NCI-H774 (cell line): Measurements from ENCODE around the gene SMYD2.

Source experiments
- DNase-seq: peaks from one replicate; lab custom pipeline; 2025; lab: John Stamatoyannopoulos, UW

The SMYD2 gene

DNA sequence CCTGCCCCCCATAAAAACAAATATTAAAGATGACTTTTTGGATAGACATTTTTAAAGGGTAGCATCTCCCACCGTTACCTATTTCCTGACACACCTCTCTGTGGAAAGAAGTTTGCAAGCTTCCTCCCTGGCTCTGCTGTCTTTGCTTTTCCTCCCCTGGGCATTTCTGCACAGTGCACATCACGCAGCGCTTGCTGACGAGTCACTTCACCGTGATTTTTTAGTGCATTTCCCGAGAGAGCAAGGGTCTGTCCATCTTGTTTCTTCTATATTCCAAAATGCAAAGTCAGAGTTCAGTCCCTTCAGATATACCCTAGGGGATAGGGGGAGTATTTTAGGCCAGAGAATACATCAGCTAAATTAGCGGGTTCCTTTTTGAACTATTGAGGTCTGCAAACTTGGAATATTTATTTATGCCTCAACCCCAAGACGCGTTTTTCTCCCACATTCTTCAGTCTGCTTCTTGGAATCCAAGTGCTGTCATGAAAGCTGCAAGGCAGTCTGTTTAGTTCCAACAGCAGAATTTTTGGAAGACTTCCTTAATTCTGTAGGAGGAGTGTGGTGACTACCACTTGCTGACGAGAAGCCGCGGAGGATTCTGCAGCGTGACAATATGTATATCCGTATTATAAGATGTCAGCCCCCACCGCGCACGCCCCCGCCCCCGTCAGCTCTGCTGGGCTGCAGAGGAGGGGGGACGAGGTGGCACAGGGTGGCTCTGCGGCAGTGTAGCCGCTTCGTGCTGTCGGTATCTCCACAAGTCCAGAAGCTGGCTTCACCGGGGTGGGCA, 22.4 kb downstream of the SMYD2 start:
- no peak for DNase-seq

- DNase-seq: no peak
Observed at GRCh38 chr1:214305164-214305751, 24.3 kb downstream of the SMYD2 start.

- DNase-seq: no peak
Observed at GRCh38 chr1:214306269-214306668, 25.3 kb downstream of the SMYD2 start.

- no peak for DNase-seq
Observed at GRCh38 chr1:214310010-214310409, 29.1 kb downstream of the SMYD2 start.

DNA sequence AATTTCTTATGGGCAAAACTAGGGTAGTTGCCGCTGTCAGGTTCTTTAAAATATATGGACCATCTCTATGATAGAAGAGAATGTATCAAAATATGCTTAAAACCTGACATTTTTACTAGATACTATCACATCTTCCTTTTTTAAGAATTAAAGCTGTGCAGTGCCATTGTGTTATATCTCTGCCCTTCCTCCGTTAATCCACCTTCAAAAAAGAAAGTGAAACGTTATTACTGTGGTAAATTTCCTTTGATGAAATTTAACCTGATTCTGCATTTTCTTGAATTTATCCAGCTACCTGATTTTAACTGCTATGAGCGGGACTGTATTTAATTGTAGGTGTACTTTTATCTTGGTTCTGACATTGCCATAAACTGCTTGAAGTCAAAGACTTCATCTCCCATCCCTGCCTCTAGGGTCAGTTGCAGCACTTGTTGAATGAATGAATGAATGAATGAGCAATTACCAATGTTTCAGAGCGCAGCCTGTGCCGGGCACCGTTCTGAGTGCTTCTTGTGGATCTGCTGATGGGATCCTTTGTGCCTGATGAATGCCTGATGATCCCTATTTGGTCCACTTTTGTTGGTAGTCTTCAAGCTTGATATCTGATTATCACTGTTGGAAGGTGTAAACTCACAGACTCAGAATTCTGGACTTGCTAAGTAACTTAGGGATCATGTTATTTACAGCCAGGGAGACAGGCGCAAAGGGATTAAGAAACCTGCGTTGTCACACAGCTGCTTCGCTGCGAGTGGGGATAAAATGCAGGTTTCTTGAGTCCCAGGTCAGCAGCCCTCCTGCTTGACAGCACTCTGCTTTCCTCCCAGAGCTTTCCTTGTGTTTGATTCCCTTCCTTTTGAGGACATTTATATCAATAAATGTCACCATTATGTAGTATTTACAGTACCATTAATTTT, 30.1 kb downstream of the SMYD2 start:
- no peak for DNase-seq

GRCh38 chr1:214312530-214313051, 31.6 kb downstream of the SMYD2 start:
- DNase-seq: no peak

GRCh38 chr1:214314178-214314843, 33.4 kb downstream of the SMYD2 start:
- no peak for DNase-seq

DNA sequence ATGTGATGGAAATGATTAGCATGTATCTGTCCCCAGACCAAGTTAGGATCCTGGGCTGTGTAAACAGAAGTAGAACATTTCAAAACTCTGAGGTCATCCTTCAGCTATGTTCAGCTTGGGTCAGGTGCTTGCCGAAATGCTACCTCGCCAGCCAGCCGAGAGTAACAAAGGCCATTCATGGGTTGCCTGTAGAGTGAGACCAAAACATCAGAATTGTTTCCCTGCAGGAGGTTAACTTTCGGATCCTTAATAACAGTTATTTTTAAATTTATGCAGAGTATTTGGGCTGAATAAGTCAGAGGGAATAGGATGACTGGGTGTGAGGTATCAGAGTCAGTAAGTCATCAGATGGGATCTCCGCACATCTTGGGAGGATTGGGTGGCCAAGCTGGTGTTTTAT, 35.6 kb downstream of the SMYD2 start:
- no peak for DNase-seq

- DNase-seq: no peak
Observed at GRCh38 chr1:214317300-214317699, 36.3 kb downstream of the SMYD2 start.

GRCh38 chr1:214317734-214318133, 36.8 kb downstream of the SMYD2 start:
- no peak for DNase-seq

DNA sequence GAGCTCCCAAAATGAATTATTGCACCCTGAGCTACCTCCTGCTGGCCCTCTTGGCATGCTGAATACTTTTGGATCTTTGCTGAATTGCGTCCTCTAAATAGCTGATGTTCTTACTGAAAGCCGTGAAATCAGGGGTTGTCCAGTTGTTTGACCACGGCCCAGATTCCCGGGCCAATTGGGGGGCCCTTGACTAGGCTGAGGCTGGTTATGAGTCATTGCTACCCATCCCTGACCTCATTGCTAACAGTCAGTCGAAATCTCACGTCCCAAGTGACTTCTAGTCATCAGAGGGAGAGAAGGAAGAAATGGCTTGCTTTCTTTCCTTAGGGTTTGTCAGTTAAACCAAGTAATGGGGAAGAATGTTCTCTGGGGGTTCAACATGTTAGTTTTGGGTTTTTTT, 37.4 kb downstream of the SMYD2 start:
- DNase-seq: no peak

DNA sequence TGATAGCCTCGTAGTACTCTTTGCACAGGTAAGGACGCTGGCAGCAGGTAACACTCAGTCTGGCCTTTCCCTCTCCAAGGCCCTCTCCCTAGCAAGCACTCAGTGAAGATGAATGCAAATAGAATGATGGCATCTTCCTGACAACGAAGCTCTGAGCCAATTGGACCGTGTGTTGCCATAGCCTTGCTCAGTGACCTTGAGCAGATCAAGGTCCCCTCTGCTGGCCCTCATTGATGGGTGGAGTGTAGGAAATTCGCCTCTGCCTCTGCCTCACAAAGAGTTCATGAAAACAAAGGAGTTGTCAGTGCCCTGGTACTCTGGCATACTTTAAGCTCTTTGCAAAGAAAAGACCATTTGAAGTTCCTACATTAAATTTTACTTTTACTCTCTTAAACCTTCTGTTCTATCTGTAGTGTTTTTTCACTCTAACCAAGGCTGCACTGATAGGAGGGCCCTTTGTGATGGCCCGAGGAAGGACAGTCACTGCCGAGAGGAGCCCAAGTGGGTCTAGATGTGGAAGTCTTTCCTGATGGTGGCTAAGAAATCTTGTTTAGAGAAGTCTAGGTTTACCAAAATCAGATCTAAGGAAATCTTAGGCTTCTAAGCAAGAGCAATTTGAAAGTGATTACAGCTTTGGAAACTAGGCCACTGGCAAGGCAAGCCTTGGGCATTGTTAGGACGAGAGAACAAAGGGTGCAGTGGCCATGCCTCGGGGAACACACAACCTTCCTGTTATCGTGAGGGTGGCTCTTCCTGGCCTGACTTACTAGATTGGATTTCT, 38.2 kb downstream of the SMYD2 start:
- DNase-seq: no peak

DNA sequence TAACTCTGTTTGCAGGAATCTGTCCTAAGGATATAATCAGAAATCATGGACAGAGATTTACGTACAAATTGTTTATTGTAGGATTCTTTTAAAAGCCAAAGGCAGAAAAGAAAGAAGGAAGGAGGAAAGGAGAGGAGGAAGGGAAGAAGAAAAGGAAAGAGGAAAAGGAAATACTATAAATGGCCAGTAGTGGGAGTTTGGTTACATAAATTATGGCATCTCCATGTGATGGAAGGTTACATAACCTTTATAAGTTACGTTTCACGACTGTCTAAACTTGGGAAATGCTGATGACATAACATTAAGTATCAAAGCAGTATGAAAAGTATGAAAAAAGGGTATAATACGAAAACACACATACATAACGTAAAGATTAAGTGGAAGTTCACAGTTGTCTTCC, 39.0 kb downstream of the SMYD2 start:
- DNase-seq: no peak

GRCh38 chr1:214321705-214322453, 40.9 kb downstream of the SMYD2 start:
- DNase-seq: no peak

DNA sequence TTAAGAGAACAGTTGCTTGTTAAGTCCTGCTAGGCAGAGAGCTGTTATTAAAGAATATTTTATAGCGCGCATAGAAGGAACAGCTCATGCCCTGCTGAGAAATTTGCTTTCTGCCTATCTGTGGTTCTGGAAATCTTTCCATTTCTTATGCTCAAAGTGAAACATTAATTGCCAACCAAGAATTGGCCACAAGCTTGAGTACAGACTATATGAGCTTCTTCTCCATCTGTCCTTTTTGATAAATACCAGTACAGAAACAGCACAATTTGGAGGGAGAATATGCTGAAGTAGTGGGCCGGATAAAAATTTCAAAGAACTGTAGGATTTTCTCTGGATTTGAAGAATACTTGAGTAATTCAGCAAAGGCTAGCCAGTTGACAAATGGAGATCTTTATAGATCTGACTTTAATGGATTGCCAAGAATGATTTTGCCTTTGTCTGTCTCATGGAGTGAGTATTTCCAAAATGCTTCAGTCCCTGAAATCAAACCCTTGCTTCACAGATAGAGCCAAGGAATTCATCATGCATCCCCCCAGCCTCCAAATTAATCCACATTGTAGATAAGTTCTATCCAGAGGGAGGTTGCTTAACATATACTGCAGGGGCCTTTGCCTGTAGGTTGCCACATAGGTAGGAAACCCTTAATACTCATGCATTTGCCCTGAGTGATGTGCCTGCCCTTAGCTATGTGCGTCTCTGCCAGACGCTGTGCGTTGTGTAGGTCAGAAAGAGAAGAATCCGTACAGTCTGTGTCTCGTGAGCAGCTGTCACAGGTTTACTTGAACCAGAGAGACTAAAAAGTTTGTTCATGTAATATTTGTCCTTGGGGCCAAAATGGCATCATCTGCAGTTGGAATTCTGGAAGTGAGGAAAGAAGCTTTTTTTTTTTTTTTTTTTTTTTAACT, 44.2 kb downstream of the SMYD2 start:
- no peak for DNase-seq

GRCh38 chr1:214326406-214326805, 45.4 kb downstream of the SMYD2 start:
- no peak for DNase-seq

- DNase-seq: no peak
Observed at GRCh38 chr1:214327514-214327913, 46.6 kb downstream of the SMYD2 start.

GRCh38 chr1:214328770-214329469, 48.0 kb downstream of the SMYD2 start:
- peak; percentile 69 for DNase-seq
